BJ (cell line): ENCODE measurements around the gene UBIAD1. TPM values are rescaled to one million over a fixed set of nuclear protein-coding genes. Genes with fewer than 3 reads are reported as not detected.
"Not testable (repeated sequence)": the region's sequence is repeated elsewhere in the genome, so short reads cannot be mapped to it uniquely, and the experiment has no call there.

ENCODE experiments used
- CTCF ChIA-PET: fragments of 350-600 bp; formaldehyde crosslinking; extraction: SDS; loops from one replicate; lab custom pipeline; 2021; ENCODE audit warnings: antibody characterized with exemption, inconsistent platforms; lab: Yijun Ruan, JAX
- POLR2A ChIA-PET: fragments of 300-600 bp; sonication (Branson Sonifier 250); formaldehyde crosslinking; extraction: SDS; loops from one replicate; lab custom pipeline; 2021; ENCODE audit warnings: antibody characterized with exemption; lab: Charles Lee
- DNase-seq: peaks from one replicate; pipeline ENCODE4 v3.0.0-alpha.2; 2011; ENCODE audit warnings: low read depth
- H3K27me3 ChIP-seq: 2 replicates; pipeline ENCODE4 v1.6.0; 2011; ENCODE audit warnings: low read length; ENCODE audit not compliant: control insufficient read depth, insufficient read depth
- H3K36me3 ChIP-seq: 2 replicates; pipeline ENCODE4 v1.5.1; 2011; ENCODE audit warnings: low read length; ENCODE audit not compliant: control insufficient read depth, insufficient read depth
- H3K4me3 ChIP-seq: 2 replicates; pipeline ENCODE4 v1.5.1; 2011; ENCODE audit warnings: low read depth, mild to moderate bottlenecking, control low read depth, low read length
- CTCF ChIP-seq: IDR thresholded peaks from 2 replicates; pipeline ENCODE4 v1.5.1; 2011; ENCODE audit warnings: low read depth, mild to moderate bottlenecking, control low read depth, inconsistent platforms, low read length, moderate library complexity; ENCODE audit not compliant: insufficient read depth
- polyA plus RNA-seq: library from polyadenylated mRNA; depleted of rRNA; stranded (reverse); fragments of >200 nt; gene quantifications from 2 replicates; pipeline ENCODE4 v1.2.3, GENCODE V29; 2011

Gene UBIAD1
- polyA plus RNA-seq, 1 experiment = 16.6 TPM

- CTCF ChIA-PET = interaction anchor here (1.5 kb wide), 1 partner anchor 18 kb away, joined by 4 read pairs; no protein-coding TSS in a partner anchor
- POLR2A ChIA-PET = no interaction called here
- TF ChIP-seq CTCF = no peak
Measured at GRCh38 chr1:11302366-11302765, 29.4 kb downstream of the UBIAD1 start.

GRCh38 chr1:11305516-11305915 lies 32.5 kb downstream of the UBIAD1 start:
- H3K4me3 ChIP-seq, H3K27me3 ChIP-seq, POLR2A ChIA-PET, CTCF ChIA-PET, H3K36me3 ChIP-seq, DNase-seq: not testable (repeated sequence)

More at GRCh38 chr1:11302366-11302765, 29.4 kb downstream of the UBIAD1 start:
- Histone ChIP-seq H3K27me3 (no peaks in the 10 kb centered on the region), H3K36me3 (no peaks in the 10 kb centered on the region), H3K4me3 (no peak overlapping the region)
- no peak for DNase-seq

DNA sequence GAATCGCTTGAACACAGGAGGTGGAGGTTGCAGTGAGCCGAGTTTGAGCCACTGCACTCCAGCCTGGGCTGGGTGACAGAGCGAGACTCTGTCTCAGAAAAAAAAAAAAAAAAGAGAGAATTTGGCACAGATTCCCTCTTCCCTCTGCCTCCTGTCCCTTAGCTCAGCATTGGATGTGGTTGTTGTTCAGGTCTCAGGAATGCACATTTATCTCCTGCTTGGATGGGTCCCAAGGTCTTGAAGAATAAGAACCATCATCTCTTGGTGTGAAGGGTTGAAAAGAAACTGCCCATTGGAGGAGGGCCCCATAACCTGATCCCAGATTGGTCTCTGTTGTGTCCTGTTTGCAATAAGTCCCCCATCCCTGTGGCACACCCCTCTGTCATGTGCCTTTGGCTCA lies 34.9 kb downstream of the UBIAD1 start:
- no peaks in the 10 kb centered on the region for H3K36me3 ChIP-seq
- no peak for DNase-seq
- ChIA-PET CTCF (interaction anchor here (0.6 kb wide), 1 partner anchor 19 kb away, joined by 3 read pairs; no protein-coding TSS in a partner anchor), POLR2A (no interaction called here)
- peaks cover 4% of the 10 kb centered on the region; the same call in 1 of the 2 replicates for H3K27me3 ChIP-seq
- no peak for TF ChIP-seq CTCF
- H3K4me3 ChIP-seq = no peak overlapping the region

DNA sequence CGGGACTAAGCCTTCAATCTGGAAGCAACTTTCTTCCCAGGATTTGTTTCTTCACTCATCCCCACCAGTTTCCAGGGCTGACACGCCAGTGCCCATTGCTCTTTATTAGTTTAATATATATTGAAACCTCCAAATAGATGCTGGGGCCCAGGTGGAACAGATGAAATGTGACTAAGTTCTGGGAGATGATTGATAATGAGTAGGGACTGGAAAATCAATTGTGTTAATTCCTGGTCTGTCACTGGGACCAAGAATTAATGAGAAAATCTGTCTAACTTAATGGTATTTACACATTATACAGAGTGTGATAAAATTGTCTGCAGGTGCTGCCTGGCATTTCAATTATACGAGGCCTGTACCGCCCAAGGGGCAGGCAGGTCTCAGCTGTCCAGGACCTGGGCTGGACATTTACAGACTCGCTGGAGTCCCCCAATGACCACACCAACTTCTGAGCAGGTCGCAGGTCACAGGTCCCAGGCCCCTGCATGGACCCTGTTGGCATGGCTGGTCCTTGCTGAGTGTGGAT lies 35.8 kb downstream of the UBIAD1 start:
- no peak for TF ChIP-seq CTCF
- no peak for DNase-seq
- H3K36me3 ChIP-seq = no peaks in the 10 kb centered on the region
- POLR2A ChIA-PET = no interaction called here
- CTCF ChIA-PET = no interaction called here
- H3K27me3 ChIP-seq = peaks cover 4% of the 10 kb centered on the region; the same call in 1 of the 2 replicates
- no peak overlapping the region for H3K4me3 ChIP-seq

DNA sequence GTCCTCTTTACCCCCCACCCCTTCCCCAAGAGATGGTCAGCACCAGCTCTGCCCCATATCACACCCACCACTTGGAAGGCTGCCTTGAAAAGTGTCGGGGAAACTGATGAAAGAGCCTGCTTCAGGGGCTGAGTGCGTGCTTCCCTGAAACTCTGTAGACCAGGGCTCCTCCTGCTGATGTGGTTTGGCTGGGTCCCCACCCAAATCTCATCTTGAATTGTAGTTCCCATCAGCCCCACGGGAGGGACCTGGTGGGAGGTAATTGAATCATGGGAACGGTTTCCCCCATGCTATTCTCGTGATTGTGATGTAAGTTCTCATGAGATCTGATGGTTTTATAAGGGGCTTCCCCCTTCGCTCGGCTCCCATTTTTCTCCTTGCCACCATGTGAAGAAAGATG lies 36.4 kb downstream of the UBIAD1 start:
- Histone ChIP-seq H3K27me3 (peaks cover 4% of the 10 kb centered on the region; the same call in 1 of the 2 replicates), H3K4me3 (no peak overlapping the region), H3K36me3 (no peaks in the 10 kb centered on the region)
- POLR2A ChIA-PET = no interaction called here
- no peak for DNase-seq
- no peak for TF ChIP-seq CTCF
- CTCF ChIA-PET = no interaction called here
